Measurements from ENCODE around the gene KDM4E.
"Not testable (repeated sequence)": the region's sequence is repeated elsewhere in the genome, so short reads cannot be mapped to it uniquely, and the experiment has no call there.

The KDM4E gene

DNA sequence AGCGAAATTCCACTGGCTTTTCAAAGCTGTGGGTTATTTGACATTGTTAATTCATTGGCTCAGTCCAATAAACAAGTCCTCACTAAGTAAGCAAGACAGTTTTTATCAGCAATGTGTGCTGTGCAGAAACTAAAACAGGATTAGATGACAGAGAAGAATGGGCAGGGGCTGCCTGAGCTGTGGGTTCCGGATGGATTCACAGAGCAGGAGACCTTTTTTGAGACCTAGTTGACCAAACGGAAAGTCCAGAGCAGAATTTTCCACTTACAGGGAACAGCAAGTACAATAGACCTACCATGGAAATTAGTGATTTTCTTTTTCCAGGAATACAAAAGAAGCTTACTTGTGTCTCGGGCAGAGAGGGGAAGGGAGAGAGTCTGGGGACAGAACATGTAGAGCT lies 19.0 kb downstream of the KDM4E start:
- H3K4me3 ChIP-seq (replicated peaks; ENCODE audit: low read depth, low read length): no peak overlapping the region
- TF ChIP-seq, protein P1, sequence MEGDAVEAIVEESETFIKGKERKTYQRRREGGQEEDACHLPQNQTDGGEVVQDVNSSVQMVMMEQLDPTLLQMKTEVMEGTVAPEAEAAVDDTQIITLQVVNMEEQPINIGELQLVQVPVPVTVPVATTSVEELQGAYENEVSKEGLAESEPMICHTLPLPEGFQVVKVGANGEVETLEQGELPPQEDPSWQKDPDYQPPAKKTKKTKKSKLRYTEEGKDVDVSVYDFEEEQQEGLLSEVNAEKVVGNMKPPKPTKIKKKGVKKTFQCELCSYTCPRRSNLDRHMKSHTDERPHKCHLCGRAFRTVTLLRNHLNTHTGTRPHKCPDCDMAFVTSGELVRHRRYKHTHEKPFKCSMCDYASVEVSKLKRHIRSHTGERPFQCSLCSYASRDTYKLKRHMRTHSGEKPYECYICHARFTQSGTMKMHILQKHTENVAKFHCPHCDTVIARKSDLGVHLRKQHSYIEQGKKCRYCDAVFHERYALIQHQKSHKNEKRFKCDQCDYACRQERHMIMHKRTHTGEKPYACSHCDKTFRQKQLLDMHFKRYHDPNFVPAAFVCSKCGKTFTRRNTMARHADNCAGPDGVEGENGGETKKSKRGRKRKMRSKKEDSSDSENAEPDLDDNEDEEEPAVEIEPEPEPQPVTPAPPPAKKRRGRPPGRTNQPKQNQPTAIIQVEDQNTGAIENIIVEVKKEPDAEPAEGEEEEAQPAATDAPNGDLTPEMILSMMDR (IDR thresholded peaks at IDR 0.05; ENCODE audit: insufficient read depth, low read length, poor library complexity, severe bottlenecking): no peak
- no peaks in the 10 kb centered on the region for H3K36me3 ChIP-seq (ENCODE audit: control insufficient read depth, insufficient read depth, low read length)
- no peak for DNase-seq (ENCODE audit: extremely low read depth, insufficient read length)
- H3K27me3 ChIP-seq (replicated peaks; ENCODE audit: control insufficient read depth, insufficient read depth, low read length): no peaks in the 10 kb centered on the region; the same call in none of the 2 replicates

DNA sequence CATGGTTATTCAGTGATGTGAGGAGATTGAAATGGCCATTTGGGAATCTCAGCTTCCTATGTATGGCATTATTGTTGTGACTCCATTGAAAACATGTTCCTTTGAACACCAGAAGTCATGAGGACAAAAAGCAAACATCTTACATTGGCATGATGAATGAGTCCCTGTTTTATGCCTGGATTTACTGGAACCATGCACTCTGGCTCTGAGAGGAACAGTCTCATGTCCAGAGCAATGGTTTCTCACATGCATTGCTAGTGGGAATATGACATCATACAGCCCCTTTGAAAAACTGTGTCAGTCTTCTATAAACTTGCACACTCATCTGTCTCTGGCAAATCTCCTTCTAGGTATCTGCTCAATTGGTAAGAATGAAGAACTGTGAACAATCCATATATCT lies 20.8 kb downstream of the KDM4E start:
- no peak for DNase-seq (ENCODE audit: extremely low read depth, insufficient read length)
- TF ChIP-seq, protein P1 (IDR thresholded peaks at IDR 0.05; ENCODE audit: insufficient read depth, low read length, poor library complexity, severe bottlenecking): no peak
- Histone ChIP-seq H3K27me3 (replicated peaks; ENCODE audit: control insufficient read depth, insufficient read depth, low read length) (no peaks in the 10 kb centered on the region; the same call in 1 of the 2 replicates), H3K4me3 (replicated peaks; ENCODE audit: low read depth, low read length) (no peak overlapping the region), H3K36me3 (ENCODE audit: control insufficient read depth, insufficient read depth, low read length) (no peaks in the 10 kb centered on the region)

DNA sequence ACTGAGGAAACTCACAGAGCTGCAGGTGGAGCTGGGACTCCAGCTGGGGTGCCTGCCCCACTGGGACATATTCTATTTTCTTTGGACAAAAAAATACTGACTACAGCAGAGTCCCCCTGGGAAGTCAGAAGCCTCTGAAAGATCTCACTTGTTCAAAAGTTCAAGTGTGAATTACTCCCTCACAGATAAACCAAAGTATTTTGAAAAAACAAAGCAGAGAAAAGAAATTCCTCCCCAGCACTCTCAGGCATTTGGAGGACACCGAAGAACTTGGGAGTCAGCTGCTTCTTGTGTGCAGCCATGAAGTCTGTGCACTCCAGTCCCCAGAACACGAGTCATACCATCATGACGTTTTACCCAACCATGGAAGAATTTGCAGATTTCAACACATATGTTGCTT lies 24.1 kb downstream of the KDM4E start, which contains the start of gene KDM4F:
KDM4F (plus strand) TSS at position 301 of the 400 bp plus-strand sequence.
- not testable (repeated sequence) for H3K27me3 ChIP-seq (replicated peaks; ENCODE audit: control insufficient read depth, insufficient read depth, low read length); DNase-seq (ENCODE audit: extremely low read depth, insufficient read length); H3K36me3 ChIP-seq (ENCODE audit: control insufficient read depth, insufficient read depth, low read length); H3K4me3 ChIP-seq (replicated peaks; ENCODE audit: low read depth, low read length)

DNA sequence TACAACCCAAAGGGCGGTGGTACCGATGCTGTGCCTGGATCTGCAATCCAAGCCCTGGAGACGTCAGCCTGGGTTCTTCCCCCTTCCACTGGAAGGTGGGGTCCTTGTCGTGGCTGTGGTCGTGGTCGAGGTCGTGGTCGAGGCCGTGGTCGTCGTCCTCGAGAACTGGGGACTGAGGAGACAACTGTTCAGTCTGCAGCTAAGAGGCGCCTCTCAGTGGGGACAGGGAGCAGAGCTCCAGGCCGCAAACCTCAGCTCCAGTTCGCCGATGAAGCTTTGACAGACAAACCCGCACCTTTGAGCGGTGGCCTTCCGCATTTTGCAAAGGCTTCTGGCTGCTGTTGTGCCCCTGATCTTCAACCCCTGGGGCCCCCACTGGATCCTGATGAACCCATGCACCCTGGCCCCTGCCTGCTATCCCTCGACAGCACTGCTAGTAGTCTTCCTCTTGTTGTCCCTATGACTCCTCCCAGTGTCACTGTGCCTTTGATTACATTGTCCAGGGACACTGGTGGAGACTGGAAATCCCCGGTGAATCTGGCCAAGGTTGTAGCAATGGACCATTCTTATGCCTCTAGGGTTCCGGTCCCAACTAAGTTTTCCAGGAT lies 25.6 kb downstream of the KDM4E start:
- DNase-seq (ENCODE audit: extremely low read depth, insufficient read length): no peak
- Histone ChIP-seq H3K4me3 (replicated peaks; ENCODE audit: low read depth, low read length) (no peak overlapping the region), H3K27me3 (replicated peaks; ENCODE audit: control insufficient read depth, insufficient read depth, low read length) (no peaks in the 10 kb centered on the region), H3K36me3 (ENCODE audit: control insufficient read depth, insufficient read depth, low read length) (no peaks in the 10 kb centered on the region)
- TF ChIP-seq, protein P1 (IDR thresholded peaks at IDR 0.05; ENCODE audit: insufficient read depth, low read length, poor library complexity, severe bottlenecking): no peak

DNA sequence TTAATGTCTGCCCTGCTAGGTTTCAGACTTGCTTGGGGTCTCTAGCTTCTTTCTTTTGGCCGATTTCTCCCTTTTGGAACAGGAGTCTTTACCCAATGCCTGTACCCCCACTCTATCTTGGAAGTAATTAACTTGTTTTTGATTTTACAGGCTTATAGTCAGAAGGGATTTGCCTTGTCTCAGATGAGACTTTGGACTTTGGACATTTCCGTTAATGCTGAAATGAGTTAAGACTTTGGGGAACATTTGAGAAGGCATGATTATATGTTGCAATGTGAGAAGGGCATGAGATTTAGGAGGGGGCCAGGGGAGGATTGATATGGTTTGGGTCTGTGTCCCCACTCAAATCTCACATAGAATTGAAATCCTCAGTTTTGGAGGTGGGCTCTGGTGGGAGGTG lies 29.3 kb downstream of the KDM4E start:
- no peaks in the 10 kb centered on the region for H3K36me3 ChIP-seq (ENCODE audit: control insufficient read depth, insufficient read depth, low read length)
- no peak overlapping the region for H3K4me3 ChIP-seq (replicated peaks; ENCODE audit: low read depth, low read length)
- no peak for DNase-seq (ENCODE audit: extremely low read depth, insufficient read length)
- H3K27me3 ChIP-seq (replicated peaks; ENCODE audit: control insufficient read depth, insufficient read depth, low read length): no peaks in the 10 kb centered on the region
- TF ChIP-seq, protein P1 (IDR thresholded peaks at IDR 0.05; ENCODE audit: insufficient read depth, low read length, poor library complexity, severe bottlenecking): no peak

DNA sequence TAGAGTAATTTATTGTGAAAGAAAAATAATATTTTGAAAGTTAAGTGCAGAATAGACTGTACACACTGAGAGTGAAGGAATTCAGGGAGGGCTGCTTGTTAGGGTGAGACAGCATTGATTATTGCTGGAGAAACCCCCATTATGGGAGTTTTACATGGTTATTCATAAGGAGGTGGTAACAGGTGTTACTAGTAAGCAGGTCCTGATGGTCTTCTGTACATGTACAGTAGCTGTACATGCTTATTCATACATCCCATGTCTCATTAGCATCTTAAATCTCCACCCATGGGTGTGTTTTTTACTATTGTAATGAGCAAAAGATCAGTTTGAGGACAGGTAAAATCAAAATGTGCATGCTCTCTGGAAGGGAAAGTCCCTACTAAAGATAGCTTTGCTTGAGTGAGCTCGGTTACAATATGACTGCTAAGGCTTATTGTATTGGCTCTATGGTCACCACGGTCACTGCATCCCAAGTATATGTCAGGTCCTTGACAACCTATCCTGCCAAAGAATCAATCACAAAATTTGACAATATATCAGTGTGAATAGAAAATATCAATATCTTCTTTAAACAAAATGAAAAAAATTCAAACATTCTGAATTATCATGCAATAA lies 30.3 kb downstream of the KDM4E start:
- DNase-seq (ENCODE audit: extremely low read depth, insufficient read length): peak; percentile 52
- TF ChIP-seq, protein P1 (IDR thresholded peaks at IDR 0.05; ENCODE audit: insufficient read depth, low read length, poor library complexity, severe bottlenecking): no peak
- no peak overlapping the region for H3K4me3 ChIP-seq (replicated peaks; ENCODE audit: low read depth, low read length)
- no peaks in the 10 kb centered on the region for H3K27me3 ChIP-seq (replicated peaks; ENCODE audit: control insufficient read depth, insufficient read depth, low read length)
- no peaks in the 10 kb centered on the region for H3K36me3 ChIP-seq (ENCODE audit: control insufficient read depth, insufficient read depth, low read length)

Measured in GM06990 (cell line).